ENCODE results near the gene EVA1A.

EVA1A gene

GRCh38 chr2:75598589-75599155 lies 37.9 kb upstream of the EVA1A start:
- H3K36me3 ChIP-seq (ENCODE audit: insufficient read depth, insufficient read length, low read length), result no peaks in the 10 kb centered on the region
- no peaks in the 10 kb centered on the region for H3K4me1 ChIP-seq (ENCODE audit: insufficient read depth, insufficient read length)
- no peak for TF ChIP-seq SUZ12 (IDR thresholded peaks at IDR 0.05; ENCODE audit: extremely low read depth, insufficient read depth, insufficient read length)
- TF ChIP-seq ZNF274 (IDR thresholded peaks at IDR 0.05; ENCODE audit: low read depth, low read length), result no peak
- no peak for TF ChIP-seq YY1 (IDR thresholded peaks at IDR 0.05; ENCODE audit: insufficient read depth, insufficient read length)
- no peaks in the 10 kb centered on the region for H3K9me3 ChIP-seq (ENCODE audit: insufficient read depth, low read length)
- no peak overlapping the region for H3K4me3 ChIP-seq (ENCODE audit: insufficient read length, low read depth)
- H3K9ac ChIP-seq (ENCODE audit: insufficient read length, low read depth), result no peak overlapping the region
- no peak for DNase-seq (ENCODE audit: low read depth, low spot score)
- H3K27me3 ChIP-seq (ENCODE audit: insufficient read depth, insufficient read length), result no peaks in the 10 kb centered on the region

GRCh38 chr2:75597949-75598348 lies 37.2 kb upstream of the EVA1A start:
- DNase-seq (ENCODE audit: low read depth, low spot score), result no peak
- no peaks in the 10 kb centered on the region for H3K36me3 ChIP-seq (ENCODE audit: insufficient read depth, insufficient read length, low read length)
- H3K27me3 ChIP-seq (ENCODE audit: insufficient read depth, insufficient read length), result no peaks in the 10 kb centered on the region
- H3K4me3 ChIP-seq (ENCODE audit: insufficient read length, low read depth), result no peak overlapping the region
- no peak for TF ChIP-seq ZNF274 (IDR thresholded peaks at IDR 0.05; ENCODE audit: low read depth, low read length)
- no peak for TF ChIP-seq SUZ12 (IDR thresholded peaks at IDR 0.05; ENCODE audit: extremely low read depth, insufficient read depth, insufficient read length)
- no peak for TF ChIP-seq YY1 (IDR thresholded peaks at IDR 0.05; ENCODE audit: insufficient read depth, insufficient read length)
- no peak overlapping the region for H3K9ac ChIP-seq (ENCODE audit: insufficient read length, low read depth)
- no peaks in the 10 kb centered on the region for H3K9me3 ChIP-seq (ENCODE audit: insufficient read depth, low read length)
- H3K4me1 ChIP-seq (ENCODE audit: insufficient read depth, insufficient read length), result no peaks in the 10 kb centered on the region

DNA sequence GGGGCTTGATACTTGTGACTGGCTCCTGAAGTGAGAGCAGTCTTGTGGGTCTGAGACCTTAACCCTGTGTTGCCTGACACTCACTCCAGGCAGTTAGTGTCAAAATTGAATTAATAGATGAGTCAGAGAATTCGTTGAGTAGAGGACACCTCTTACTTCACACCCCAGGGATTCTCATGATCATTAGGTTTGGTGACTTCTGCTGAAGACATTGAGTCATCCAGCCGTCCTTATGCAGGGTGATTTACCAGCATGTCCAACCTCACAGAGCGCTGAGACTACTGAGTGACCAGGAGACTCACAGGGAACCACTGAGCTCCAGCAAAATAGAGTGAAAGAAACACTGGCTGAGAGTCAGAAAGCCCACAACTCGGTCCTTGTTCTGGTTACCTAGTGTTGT lies 36.0 kb upstream of the EVA1A start:
- Histone ChIP-seq H3K4me1 (ENCODE audit: insufficient read depth, insufficient read length) (no peaks in the 10 kb centered on the region), H3K9me3 (ENCODE audit: insufficient read depth, low read length) (no peaks in the 10 kb centered on the region), H3K36me3 (ENCODE audit: insufficient read depth, insufficient read length, low read length) (no peaks in the 10 kb centered on the region), H3K27me3 (ENCODE audit: insufficient read depth, insufficient read length) (no peaks in the 10 kb centered on the region), H3K9ac (ENCODE audit: insufficient read length, low read depth) (no peak overlapping the region), H3K4me3 (ENCODE audit: insufficient read length, low read depth) (no peak overlapping the region)
- DNase-seq (ENCODE audit: low read depth, low spot score), result no peak
- TF ChIP-seq YY1 (IDR thresholded peaks at IDR 0.05; ENCODE audit: insufficient read depth, insufficient read length) (no peak), ZNF274 (IDR thresholded peaks at IDR 0.05; ENCODE audit: low read depth, low read length) (no peak), SUZ12 (IDR thresholded peaks at IDR 0.05; ENCODE audit: extremely low read depth, insufficient read depth, insufficient read length) (no peak)

GRCh38 chr2:75595541-75596395 lies 35.0 kb upstream of the EVA1A start:
- Histone ChIP-seq H3K9me3 (ENCODE audit: insufficient read depth, low read length) (no peaks in the 10 kb centered on the region), H3K4me3 (ENCODE audit: insufficient read length, low read depth) (no peak overlapping the region), H3K36me3 (ENCODE audit: insufficient read depth, insufficient read length, low read length) (no peaks in the 10 kb centered on the region), H3K27me3 (ENCODE audit: insufficient read depth, insufficient read length) (no peaks in the 10 kb centered on the region), H3K9ac (ENCODE audit: insufficient read length, low read depth) (no peak overlapping the region), H3K4me1 (ENCODE audit: insufficient read depth, insufficient read length) (no peaks in the 10 kb centered on the region)
- DNase-seq (ENCODE audit: low read depth, low spot score), result no peak
- TF ChIP-seq YY1 (IDR thresholded peaks at IDR 0.05; ENCODE audit: insufficient read depth, insufficient read length), result no peak
- TF ChIP-seq ZNF274 (IDR thresholded peaks at IDR 0.05; ENCODE audit: low read depth, low read length), result no peak
- no peak for TF ChIP-seq SUZ12 (IDR thresholded peaks at IDR 0.05; ENCODE audit: extremely low read depth, insufficient read depth, insufficient read length)

GRCh38 chr2:75594596-75594995 lies 33.9 kb upstream of the EVA1A start:
- DNase-seq (ENCODE audit: low read depth, low spot score), result no peak
- Histone ChIP-seq H3K36me3 (ENCODE audit: insufficient read depth, insufficient read length, low read length) (no peaks in the 10 kb centered on the region), H3K4me3 (ENCODE audit: insufficient read length, low read depth) (no peak overlapping the region), H3K9ac (ENCODE audit: insufficient read length, low read depth) (no peak overlapping the region), H3K4me1 (ENCODE audit: insufficient read depth, insufficient read length) (no peaks in the 10 kb centered on the region), H3K9me3 (ENCODE audit: insufficient read depth, low read length) (no peaks in the 10 kb centered on the region), H3K27me3 (ENCODE audit: insufficient read depth, insufficient read length) (no peaks in the 10 kb centered on the region)
- TF ChIP-seq YY1 (IDR thresholded peaks at IDR 0.05; ENCODE audit: insufficient read depth, insufficient read length), result no peak
- no peak for TF ChIP-seq SUZ12 (IDR thresholded peaks at IDR 0.05; ENCODE audit: extremely low read depth, insufficient read depth, insufficient read length)
- no peak for TF ChIP-seq ZNF274 (IDR thresholded peaks at IDR 0.05; ENCODE audit: low read depth, low read length)

- TF ChIP-seq ZNF274 (IDR thresholded peaks at IDR 0.05; ENCODE audit: low read depth, low read length) (no peak), SUZ12 (IDR thresholded peaks at IDR 0.05; ENCODE audit: extremely low read depth, insufficient read depth, insufficient read length) (no peak), YY1 (IDR thresholded peaks at IDR 0.05; ENCODE audit: insufficient read depth, insufficient read length) (no peak)
- H3K9ac ChIP-seq (ENCODE audit: insufficient read length, low read depth), result no peak overlapping the region
- no peaks in the 10 kb centered on the region for H3K4me1 ChIP-seq (ENCODE audit: insufficient read depth, insufficient read length)
- H3K27me3 ChIP-seq (ENCODE audit: insufficient read depth, insufficient read length), result no peaks in the 10 kb centered on the region
- H3K36me3 ChIP-seq (ENCODE audit: insufficient read depth, insufficient read length, low read length), result no peaks in the 10 kb centered on the region
- DNase-seq (ENCODE audit: low read depth, low spot score), result no peak
- H3K4me3 ChIP-seq (ENCODE audit: insufficient read length, low read depth), result no peak overlapping the region
- H3K9me3 ChIP-seq (ENCODE audit: insufficient read depth, low read length), result no peaks in the 10 kb centered on the region
Observed at GRCh38 chr2:75592888-75593287, 32.1 kb upstream of the EVA1A start.

GRCh38 chr2:75592030-75592429 lies 31.3 kb upstream of the EVA1A start:
- Histone ChIP-seq H3K36me3 (ENCODE audit: insufficient read depth, insufficient read length, low read length) (no peaks in the 10 kb centered on the region), H3K9me3 (ENCODE audit: insufficient read depth, low read length) (no peaks in the 10 kb centered on the region), H3K27me3 (ENCODE audit: insufficient read depth, insufficient read length) (no peaks in the 10 kb centered on the region), H3K9ac (ENCODE audit: insufficient read length, low read depth) (no peak overlapping the region), H3K4me3 (ENCODE audit: insufficient read length, low read depth) (no peak overlapping the region), H3K4me1 (ENCODE audit: insufficient read depth, insufficient read length) (no peaks in the 10 kb centered on the region)
- TF ChIP-seq ZNF274 (IDR thresholded peaks at IDR 0.05; ENCODE audit: low read depth, low read length), result no peak
- no peak for TF ChIP-seq SUZ12 (IDR thresholded peaks at IDR 0.05; ENCODE audit: extremely low read depth, insufficient read depth, insufficient read length)
- no peak for TF ChIP-seq YY1 (IDR thresholded peaks at IDR 0.05; ENCODE audit: insufficient read depth, insufficient read length)
- no peak for DNase-seq (ENCODE audit: low read depth, low spot score)

All from NT2/D1 (cell line).